Measurements from ENCODE around the gene HTR1D. TPM values are rescaled to one million over a fixed set of nuclear protein-coding genes. Genes with fewer than 3 reads are reported as not detected.
"Not testable (repeated sequence)": the region's sequence is repeated elsewhere in the genome, so short reads cannot be mapped to it uniquely, and the experiment has no call there.

Gene HTR1D
- total and polyA plus RNA-seq, 4 donors = 0.05 TPM; not detected in 3

DNA sequence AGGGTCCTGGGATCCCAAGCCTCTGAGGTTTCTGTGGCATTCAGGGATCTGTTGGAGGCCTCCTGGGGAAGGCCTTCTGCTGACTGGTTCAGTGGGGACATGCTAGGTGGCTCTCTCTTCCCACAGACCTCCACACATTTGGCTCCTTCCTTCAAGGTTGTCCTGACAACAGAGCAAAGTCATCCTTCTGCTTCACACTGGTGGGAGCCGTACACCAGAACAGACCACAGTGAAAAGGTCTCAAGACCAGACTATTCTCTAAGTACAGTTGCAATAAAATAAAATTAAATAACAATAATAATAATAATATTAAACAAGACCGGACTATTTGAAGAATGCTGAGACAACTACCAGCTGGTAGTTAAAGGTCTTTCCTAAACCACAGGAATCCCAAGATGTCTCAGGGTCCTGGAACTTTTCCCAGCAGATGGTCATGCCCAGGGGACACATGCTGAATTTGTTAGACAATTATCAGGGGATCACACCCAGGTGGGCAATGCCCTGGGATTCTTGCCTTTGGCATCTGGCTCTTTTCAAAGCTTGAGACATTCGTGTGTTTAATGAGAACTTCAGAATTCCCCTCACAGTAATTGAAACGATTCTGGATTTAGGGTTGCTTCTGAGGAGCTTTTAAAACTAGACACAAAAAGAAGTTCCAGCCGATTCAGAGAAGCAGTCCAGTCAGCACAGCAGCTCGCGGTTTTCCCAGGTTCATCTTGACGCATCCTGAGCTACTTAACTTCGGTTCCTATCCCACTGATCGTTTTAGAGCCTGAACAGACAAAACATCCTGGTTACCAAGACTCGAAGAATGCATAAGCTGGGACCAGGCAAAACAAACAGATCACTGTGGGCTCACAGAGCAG is 22.9 kb downstream of the HTR1D start:
- no peak for DNase-seq (ENCODE audit: low spot score)
- TF ChIP-seq FOXA2 (IDR thresholded peaks at IDR 0.05) = no peak
- TF ChIP-seq HNF4A (conservative IDR thresholded peaks at IDR 0.05) = no peak
- no peak for TF ChIP-seq EGR1 (IDR thresholded peaks at IDR 0.05; ENCODE audit: low read depth in 2 of 2)
- no peaks in the 10 kb centered on the region for H3K9me3 ChIP-seq (ENCODE audit: control insufficient read depth in 4 of 4, low read length in 3 of 4)
- no peaks in the 10 kb centered on the region for H3K36me3 ChIP-seq (ENCODE audit: control insufficient read depth in 4 of 4, insufficient read depth in 3 of 4, low read depth in 1 of 4, low read length in 3 of 4)
- H3K27me3 ChIP-seq (ENCODE audit: control insufficient read depth in 4 of 4, insufficient read depth in 4 of 4, low read length in 3 of 4) = no peaks in the 10 kb centered on the region
- 77% methylated on average over 11 of the region's 11 CpGs for WGBS
- H3K4me1 ChIP-seq (ENCODE audit: control insufficient read depth in 4 of 4, insufficient read depth in 4 of 4, low read length in 3 of 4) = no peaks in the 10 kb centered on the region
- H3K27ac ChIP-seq (ENCODE audit: low read depth in 1 of 2, low read length in 2 of 2) = no peak overlapping the region
- no peak overlapping the region for H3K9ac ChIP-seq (ENCODE audit: low read depth in 1 of 2, low read length in 2 of 2)
- no peak overlapping the region for H3K4me3 ChIP-seq (ENCODE audit: low read depth in 1 of 3, low read length in 3 of 3)

DNA sequence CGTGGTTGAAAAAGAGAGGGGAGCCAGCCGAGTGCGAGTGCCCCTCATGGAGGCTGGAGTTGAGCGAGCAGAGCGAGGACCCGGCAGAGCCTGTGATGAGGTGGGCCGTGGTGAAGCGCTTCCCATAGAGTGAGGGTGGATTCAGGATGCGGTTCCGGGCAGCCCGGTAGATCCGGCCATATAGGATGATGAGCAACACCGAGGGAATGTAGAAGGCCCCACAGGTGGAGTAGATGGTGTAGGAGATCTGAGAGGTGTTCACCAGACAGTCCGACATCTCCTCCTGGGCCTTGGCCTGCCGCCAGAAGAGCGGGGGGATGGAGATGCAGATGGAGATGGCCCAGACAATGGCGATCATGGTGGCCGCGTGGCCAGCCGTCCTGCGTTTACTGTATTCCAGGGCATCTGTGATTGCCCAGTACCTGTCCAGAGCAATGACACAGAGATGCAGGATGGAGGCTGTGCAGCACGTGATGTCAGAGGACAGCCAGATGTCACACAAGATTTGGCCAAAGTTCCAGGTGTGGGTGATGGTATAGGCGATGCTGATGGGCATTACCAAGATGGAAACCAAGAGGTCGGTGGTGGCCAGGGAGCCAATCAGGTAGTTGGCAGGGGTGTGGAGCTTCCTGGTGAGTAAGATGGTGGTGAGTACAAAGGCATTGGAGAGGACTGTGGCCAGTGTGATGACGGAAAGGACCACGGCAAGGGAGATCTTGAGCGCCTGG is 23.7 kb downstream of the HTR1D start:
- Histone ChIP-seq H3K9ac (ENCODE audit: low read depth in 1 of 2, low read length in 2 of 2) (no peak overlapping the region), H3K9me3 (ENCODE audit: control insufficient read depth in 4 of 4, low read length in 3 of 4) (no peaks in the 10 kb centered on the region), H3K36me3 (ENCODE audit: control insufficient read depth in 4 of 4, insufficient read depth in 3 of 4, low read depth in 1 of 4, low read length in 3 of 4) (no peaks in the 10 kb centered on the region), H3K27ac (ENCODE audit: low read depth in 1 of 2, low read length in 2 of 2) (no peak overlapping the region), H3K4me1 (ENCODE audit: control insufficient read depth in 4 of 4, insufficient read depth in 4 of 4, low read length in 3 of 4) (no peaks in the 10 kb centered on the region), H3K27me3 (ENCODE audit: control insufficient read depth in 4 of 4, insufficient read depth in 4 of 4, low read length in 3 of 4) (no peaks in the 10 kb centered on the region), H3K4me3 (ENCODE audit: low read depth in 1 of 3, low read length in 3 of 3) (no peak overlapping the region)
- WGBS = 95% methylated on average over 27 of the region's 27 CpGs
- DNase-seq (ENCODE audit: low spot score) = no peak
- TF ChIP-seq SP1 (IDR thresholded peaks at IDR 0.05) (no peak), YY1 (IDR thresholded peaks at IDR 0.05) (no peak), FOXA1 (IDR thresholded peaks at IDR 0.05) (no peak), TAF1 (conservative IDR thresholded peaks at IDR 0.05) (no peak), ATF3 (IDR thresholded peaks at IDR 0.05) (no peak), EGR1 (IDR thresholded peaks at IDR 0.05; ENCODE audit: low read depth in 2 of 2) (no peak)

- no peaks in the 10 kb centered on the region for H3K27me3 ChIP-seq (ENCODE audit: control insufficient read depth in 4 of 4, insufficient read depth in 4 of 4, low read length in 3 of 4)
- DNase-seq (ENCODE audit: low spot score) = no peak
- H3K9ac ChIP-seq (ENCODE audit: low read depth in 1 of 2, low read length in 2 of 2) = no peak overlapping the region
- H3K9me3 ChIP-seq (ENCODE audit: control insufficient read depth in 4 of 4, low read length in 3 of 4) = no peaks in the 10 kb centered on the region
- 93% methylated on average over 3 of the region's 3 CpGs for WGBS
- TF ChIP-seq HNF4A (conservative IDR thresholded peaks at IDR 0.05) (no peak), RAD21 (IDR thresholded peaks at IDR 0.05) (no peak), SP1 (IDR thresholded peaks at IDR 0.05) (no peak), HNF4G (IDR thresholded peaks at IDR 0.05) (no peak), RXRA (IDR thresholded peaks at IDR 0.05) (no peak)
- TF ChIP-seq, protein P1, sequence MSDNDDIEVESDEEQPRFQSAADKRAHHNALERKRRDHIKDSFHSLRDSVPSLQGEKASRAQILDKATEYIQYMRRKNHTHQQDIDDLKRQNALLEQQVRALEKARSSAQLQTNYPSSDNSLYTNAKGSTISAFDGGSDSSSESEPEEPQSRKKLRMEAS (IDR thresholded peaks at IDR 0.05) = no peak
- TF ChIP-seq, protein P2, sequence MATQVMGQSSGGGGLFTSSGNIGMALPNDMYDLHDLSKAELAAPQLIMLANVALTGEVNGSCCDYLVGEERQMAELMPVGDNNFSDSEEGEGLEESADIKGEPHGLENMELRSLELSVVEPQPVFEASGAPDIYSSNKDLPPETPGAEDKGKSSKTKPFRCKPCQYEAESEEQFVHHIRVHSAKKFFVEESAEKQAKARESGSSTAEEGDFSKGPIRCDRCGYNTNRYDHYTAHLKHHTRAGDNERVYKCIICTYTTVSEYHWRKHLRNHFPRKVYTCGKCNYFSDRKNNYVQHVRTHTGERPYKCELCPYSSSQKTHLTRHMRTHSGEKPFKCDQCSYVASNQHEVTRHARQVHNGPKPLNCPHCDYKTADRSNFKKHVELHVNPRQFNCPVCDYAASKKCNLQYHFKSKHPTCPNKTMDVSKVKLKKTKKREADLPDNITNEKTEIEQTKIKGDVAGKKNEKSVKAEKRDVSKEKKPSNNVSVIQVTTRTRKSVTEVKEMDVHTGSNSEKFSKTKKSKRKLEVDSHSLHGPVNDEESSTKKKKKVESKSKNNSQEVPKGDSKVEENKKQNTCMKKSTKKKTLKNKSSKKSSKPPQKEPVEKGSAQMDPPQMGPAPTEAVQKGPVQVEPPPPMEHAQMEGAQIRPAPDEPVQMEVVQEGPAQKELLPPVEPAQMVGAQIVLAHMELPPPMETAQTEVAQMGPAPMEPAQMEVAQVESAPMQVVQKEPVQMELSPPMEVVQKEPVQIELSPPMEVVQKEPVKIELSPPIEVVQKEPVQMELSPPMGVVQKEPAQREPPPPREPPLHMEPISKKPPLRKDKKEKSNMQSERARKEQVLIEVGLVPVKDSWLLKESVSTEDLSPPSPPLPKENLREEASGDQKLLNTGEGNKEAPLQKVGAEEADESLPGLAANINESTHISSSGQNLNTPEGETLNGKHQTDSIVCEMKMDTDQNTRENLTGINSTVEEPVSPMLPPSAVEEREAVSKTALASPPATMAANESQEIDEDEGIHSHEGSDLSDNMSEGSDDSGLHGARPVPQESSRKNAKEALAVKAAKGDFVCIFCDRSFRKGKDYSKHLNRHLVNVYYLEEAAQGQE (IDR thresholded peaks at IDR 0.05) = no peak
- TF ChIP-seq, protein P3, sequence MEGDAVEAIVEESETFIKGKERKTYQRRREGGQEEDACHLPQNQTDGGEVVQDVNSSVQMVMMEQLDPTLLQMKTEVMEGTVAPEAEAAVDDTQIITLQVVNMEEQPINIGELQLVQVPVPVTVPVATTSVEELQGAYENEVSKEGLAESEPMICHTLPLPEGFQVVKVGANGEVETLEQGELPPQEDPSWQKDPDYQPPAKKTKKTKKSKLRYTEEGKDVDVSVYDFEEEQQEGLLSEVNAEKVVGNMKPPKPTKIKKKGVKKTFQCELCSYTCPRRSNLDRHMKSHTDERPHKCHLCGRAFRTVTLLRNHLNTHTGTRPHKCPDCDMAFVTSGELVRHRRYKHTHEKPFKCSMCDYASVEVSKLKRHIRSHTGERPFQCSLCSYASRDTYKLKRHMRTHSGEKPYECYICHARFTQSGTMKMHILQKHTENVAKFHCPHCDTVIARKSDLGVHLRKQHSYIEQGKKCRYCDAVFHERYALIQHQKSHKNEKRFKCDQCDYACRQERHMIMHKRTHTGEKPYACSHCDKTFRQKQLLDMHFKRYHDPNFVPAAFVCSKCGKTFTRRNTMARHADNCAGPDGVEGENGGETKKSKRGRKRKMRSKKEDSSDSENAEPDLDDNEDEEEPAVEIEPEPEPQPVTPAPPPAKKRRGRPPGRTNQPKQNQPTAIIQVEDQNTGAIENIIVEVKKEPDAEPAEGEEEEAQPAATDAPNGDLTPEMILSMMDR (IDR thresholded peaks at IDR 0.05; ENCODE audit: low read depth, low read length, missing input control) = no peak
- no peaks in the 10 kb centered on the region for H3K36me3 ChIP-seq (ENCODE audit: control insufficient read depth in 4 of 4, insufficient read depth in 3 of 4, low read depth in 1 of 4, low read length in 3 of 4)
- H3K4me1 ChIP-seq (ENCODE audit: control insufficient read depth in 4 of 4, insufficient read depth in 4 of 4, low read length in 3 of 4) = peaks cover 0 to 12% (median 5%) of the 10 kb centered on the region in 4 donors
- no peak overlapping the region for H3K27ac ChIP-seq (ENCODE audit: low read depth in 1 of 2, low read length in 2 of 2)
- H3K4me3 ChIP-seq (ENCODE audit: low read depth in 1 of 3, low read length in 3 of 3) = no peak overlapping the region
Observed at GRCh38 chr1:23191199-23191598, 26.1 kb downstream of the HTR1D start.

GRCh38 chr1:23188936-23189452 is 28.3 kb downstream of the HTR1D start:
- not testable (repeated sequence) for H3K9ac ChIP-seq (ENCODE audit: low read depth in 1 of 2, low read length in 2 of 2); H3K27me3 ChIP-seq (ENCODE audit: control insufficient read depth in 4 of 4, insufficient read depth in 4 of 4, low read length in 3 of 4); H3K27ac ChIP-seq (ENCODE audit: low read depth in 1 of 2, low read length in 2 of 2); DNase-seq (ENCODE audit: low spot score); H3K36me3 ChIP-seq (ENCODE audit: control insufficient read depth in 4 of 4, insufficient read depth in 3 of 4, low read depth in 1 of 4, low read length in 3 of 4); H3K9me3 ChIP-seq (ENCODE audit: control insufficient read depth in 4 of 4, low read length in 3 of 4); H3K4me3 ChIP-seq (ENCODE audit: low read depth in 1 of 3, low read length in 3 of 3)
- 95% methylated on average over 13 of the region's 13 CpGs for WGBS
- H3K4me1 ChIP-seq (ENCODE audit: control insufficient read depth in 4 of 4, insufficient read depth in 4 of 4, low read length in 3 of 4) = peaks cover 0 to 16% (median 5%) of the 10 kb centered on the region in 4 donors
